Stomach smooth muscle (tissue), 2 donors: ENCODE measurements around the gene CATSPERZ.

ENCODE experiments used
- H3K27ac ChIP-seq: one replicate; pipeline ENCODE4 v1.7.0; 2013; ENCODE audit warnings: mild to moderate bottlenecking, low read length, inconsistent platforms
- H3K27me3 ChIP-seq, 2 donors: one replicate each; pipeline ENCODE4 v1.7.0; 2013; ENCODE audit warnings: low read length in 2 of 2; ENCODE audit not compliant: insufficient read depth in 2 of 2, control insufficient read depth in 1 of 2
- H3K36me3 ChIP-seq, 2 donors: one replicate each; pipeline ENCODE4 v1.7.0; 2013; ENCODE audit warnings: low read length in 2 of 2; ENCODE audit not compliant: control insufficient read depth in 2 of 2, insufficient read depth in 2 of 2
- H3K4me1 ChIP-seq: one replicate; pipeline ENCODE4 v1.7.0; 2013; ENCODE audit warnings: low read length; ENCODE audit not compliant: control insufficient read depth, insufficient read depth
- H3K4me3 ChIP-seq, 2 donors: one replicate each; pipeline ENCODE4 v1.7.0; 2013; ENCODE audit warnings: low read length in 2 of 2
- H3K9ac ChIP-seq, 2 donors: one replicate each; pipeline ENCODE4 v1.7.0; 2013; ENCODE audit warnings: low read length in 2 of 2, mild to moderate bottlenecking in 1 of 2
- H3K9me3 ChIP-seq, 2 donors: one replicate each; pipeline ENCODE4 v1.7.0; 2013; ENCODE audit warnings: low read length in 2 of 2; ENCODE audit not compliant: control insufficient read depth in 2 of 2
- donor health status: healthy.
- donor health status: Pancreatic carcinoma.

Gene CATSPERZ

DNA sequence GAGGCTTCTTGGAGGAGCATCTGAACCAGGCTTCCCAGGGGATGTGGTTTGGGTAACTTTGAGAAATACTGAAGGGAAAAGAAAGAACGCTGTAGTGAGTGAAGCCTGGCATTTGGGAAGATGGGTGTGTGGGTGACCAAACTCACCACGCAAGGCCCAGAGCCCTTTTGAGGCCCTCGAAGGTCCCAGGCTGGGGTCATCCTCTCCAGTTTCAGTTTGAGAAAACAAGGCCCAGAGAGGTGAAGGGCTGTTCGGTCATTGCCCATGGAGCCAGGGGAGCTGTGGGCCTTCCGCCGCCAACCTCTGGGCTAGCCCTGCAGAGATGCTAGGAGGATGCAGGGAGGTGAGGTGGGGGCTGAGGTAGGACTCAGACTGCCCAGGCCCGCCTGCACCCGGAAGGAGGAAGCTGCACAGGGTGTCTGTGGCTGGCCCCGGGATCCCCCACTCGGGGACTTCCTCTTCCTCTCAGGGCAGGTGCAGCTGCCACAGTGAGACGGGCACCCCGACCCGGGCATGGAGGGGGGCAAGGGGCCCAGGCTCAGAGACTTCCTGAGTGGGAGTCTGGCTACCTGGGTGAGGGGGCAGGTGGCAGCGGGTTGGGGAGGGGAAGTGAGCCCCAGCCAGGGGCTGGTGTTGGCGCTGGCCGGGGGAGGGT is 39.7 kb downstream of the CATSPERZ start, which contains the start of gene CCDC88B:
CCDC88B (plus strand) TSS at position 451 of the 655 bp plus-strand sequence; CDS start at position 514, 63 bp downstream.
- no peak within 1 kb of the TSS for H3K4me3 ChIP-seq
- peaks cover 11% of the 10 kb centered on the region for H3K4me1 ChIP-seq
- H3K27ac ChIP-seq: no peak within 1 kb of the TSS

DNA sequence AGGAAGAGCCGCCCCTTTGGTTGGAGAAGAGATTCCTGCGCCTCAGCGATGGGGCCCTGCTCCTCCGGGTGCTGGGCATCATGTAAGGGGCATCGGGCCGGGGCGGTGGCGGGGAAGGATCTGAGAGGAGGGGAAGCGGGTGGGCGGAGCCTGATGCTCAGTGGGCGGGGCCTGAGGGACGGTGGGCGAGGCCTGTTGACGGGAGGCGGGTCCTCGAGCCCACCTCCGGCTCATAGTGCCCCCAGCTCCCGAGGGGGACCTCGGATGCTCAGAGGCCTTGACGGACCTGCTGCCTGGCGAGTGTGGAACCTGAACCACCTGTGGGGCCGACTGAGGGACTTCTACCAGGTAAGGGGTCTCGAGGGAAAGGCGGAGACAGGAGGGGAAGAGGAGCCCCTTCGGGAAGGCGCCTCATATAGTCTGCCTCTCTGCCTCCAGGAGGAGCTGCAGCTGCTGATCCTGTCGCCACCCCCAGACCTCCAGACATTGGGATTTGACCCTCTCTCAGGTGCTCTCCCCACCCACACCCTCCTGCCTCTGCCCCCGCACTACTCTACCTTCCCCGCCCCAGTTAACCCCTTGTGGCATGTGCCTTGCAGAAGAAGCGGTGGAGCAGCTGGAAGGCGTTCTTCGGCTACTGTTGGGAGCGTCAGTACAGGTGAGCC is 40.6 kb downstream of the CATSPERZ start:
- H3K4me3 ChIP-seq: no peak overlapping the region
- H3K4me1 ChIP-seq: peaks cover 11% of the 10 kb centered on the region
- H3K27me3 ChIP-seq: no peaks in the 10 kb centered on the region
- no peaks in the 10 kb centered on the region for H3K36me3 ChIP-seq
- H3K9me3 ChIP-seq: no peaks in the 10 kb centered on the region
- no peak overlapping the region for H3K9ac ChIP-seq
- no peak overlapping the region for H3K27ac ChIP-seq

More for the DNA sequence above, 39.7 kb downstream of the CATSPERZ start, which contains the start of gene CCDC88B:
- Histone ChIP-seq H3K9ac (no peak within 1 kb of the TSS), H3K27me3 (no peaks in the 10 kb centered on the region), H3K9me3 (no peaks in the 10 kb centered on the region), H3K36me3 (no peaks in the 10 kb centered on the region)

DNA sequence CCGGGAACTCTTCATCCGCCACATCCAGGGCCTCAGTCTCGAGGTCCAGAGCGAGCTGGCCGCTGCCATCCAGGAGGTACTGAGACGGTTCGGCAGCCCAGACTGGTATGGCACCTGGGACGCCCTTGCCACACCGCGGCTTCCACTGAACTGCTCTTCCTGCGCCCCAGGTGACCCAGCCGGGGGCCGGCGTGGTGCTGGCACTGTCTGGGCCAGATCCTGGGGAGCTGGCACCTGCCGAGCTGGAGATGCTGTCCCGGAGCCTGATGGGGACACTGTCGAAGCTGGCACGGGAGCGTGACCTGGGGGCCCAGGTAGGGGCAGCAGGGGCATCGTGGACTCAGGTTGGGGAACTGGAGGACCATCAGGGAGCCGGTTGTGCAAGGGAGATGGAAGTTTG is 41.3 kb downstream of the CATSPERZ start:
- H3K4me3 ChIP-seq: no peak overlapping the region

DNA sequence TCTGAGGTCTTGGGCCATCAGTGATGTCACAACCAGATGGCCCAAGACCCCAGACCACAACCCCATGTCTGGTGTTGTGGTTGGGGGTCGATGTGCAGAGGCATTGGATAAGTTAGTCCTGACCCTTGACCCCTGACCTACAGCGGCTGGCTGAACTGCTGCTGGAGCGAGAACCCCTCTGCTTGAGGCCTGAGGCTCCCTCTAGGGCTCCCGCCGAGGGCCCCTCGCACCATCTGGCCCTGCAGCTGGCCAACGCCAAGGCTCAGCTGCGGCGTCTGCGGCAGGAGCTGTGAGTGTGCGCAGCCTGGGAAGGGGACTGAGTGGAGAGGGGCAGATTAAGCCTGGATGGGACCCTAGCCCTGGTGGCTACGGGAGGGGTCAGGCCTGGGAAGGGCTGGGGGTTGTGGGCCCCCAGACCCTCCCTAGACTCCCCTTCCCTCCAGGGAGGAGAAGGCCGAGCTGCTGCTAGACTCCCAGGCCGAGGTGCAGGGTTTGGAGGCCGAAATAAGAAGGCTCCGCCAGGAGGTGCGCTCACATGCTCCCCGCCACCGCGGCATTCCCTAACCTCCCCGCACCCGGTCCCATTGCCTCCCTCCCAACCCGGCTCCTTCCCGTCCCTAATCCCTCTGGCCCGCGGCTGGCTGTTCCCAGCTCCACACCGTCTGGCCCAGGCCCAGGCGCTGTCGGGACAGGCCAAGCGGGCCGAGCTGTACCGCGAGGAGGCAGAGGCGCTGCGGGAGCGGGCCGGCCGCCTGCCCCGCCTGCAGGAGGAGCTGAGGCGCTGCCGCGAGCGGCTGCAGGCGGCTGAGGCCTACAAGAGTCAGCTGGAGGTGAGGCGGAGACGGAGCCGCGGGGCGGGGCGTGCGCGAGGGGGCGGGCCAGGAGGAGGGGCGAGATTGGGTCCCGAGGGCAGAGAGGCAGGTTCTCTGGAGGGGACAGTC is 42.0 kb downstream of the CATSPERZ start:
- Histone ChIP-seq H3K27ac (peak overlapping the region; percentile 79), H3K4me1 (peaks cover 11% of the 10 kb centered on the region), H3K9ac (peak overlapping the region; percentile 81 to 85)

More for the DNA sequence above, 41.3 kb downstream of the CATSPERZ start:
- H3K4me1 ChIP-seq: peaks cover 11% of the 10 kb centered on the region
- no peak overlapping the region for H3K27ac ChIP-seq
- H3K27me3 ChIP-seq: no peaks in the 10 kb centered on the region
- H3K36me3 ChIP-seq: no peaks in the 10 kb centered on the region
- no peak overlapping the region for H3K9ac ChIP-seq
- H3K9me3 ChIP-seq: no peaks in the 10 kb centered on the region

DNA sequence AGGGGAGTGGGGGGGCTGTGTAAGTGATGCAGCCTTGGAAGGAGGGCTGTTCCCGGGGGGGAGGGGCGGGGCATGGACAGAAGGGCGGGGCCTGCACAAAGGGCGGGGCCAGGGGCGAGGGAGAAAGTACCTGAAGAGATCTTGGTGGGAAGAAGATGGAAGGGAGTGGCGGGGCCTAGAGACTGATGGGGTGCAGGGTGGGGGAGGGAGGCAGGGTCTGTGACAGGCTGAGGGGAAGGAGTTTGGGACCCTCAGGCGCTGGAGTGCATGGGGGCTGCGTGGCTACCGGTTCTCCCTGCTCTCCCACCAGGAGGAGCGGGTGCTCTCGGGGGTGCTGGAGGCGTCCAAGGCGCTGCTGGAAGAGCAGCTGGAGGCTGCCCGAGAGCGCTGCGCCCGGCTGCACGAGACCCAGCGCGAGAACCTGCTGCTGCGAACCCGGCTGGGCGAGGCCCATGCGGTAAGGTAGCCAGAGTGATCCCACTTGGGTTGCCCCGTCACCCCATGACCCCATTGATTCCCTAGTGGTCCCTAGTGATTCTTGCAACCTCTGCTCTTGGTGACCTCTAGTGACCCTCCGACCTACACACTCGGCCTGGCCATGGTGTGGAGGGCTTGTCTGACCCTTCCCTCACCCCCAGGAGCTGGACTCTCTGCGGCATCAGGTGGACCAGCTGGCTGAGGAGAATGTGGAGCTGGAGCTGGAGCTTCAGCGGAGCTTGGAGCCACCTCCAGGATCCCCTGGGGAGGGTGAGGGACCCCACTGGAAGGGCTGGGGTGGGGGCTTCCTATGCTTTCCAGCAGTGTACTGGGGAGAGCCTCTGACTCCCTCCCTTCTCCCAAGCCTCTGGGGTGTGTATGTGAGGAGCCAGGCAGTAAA is 42.9 kb downstream of the CATSPERZ start:
- peak overlapping the region in 1 of 2 donors; percentile 68 for H3K4me3 ChIP-seq
- no peaks in the 10 kb centered on the region for H3K9me3 ChIP-seq
- H3K36me3 ChIP-seq: no peaks in the 10 kb centered on the region
- no peaks in the 10 kb centered on the region for H3K27me3 ChIP-seq
- H3K4me1 ChIP-seq: peaks cover 11% of the 10 kb centered on the region
- H3K9ac ChIP-seq: no peak overlapping the region
- H3K27ac ChIP-seq: no peak overlapping the region

More for the DNA sequence above, 42.0 kb downstream of the CATSPERZ start:
- Histone ChIP-seq H3K4me3 (peak overlapping the region; percentile 55 to 68), H3K27me3 (no peaks in the 10 kb centered on the region), H3K9me3 (no peaks in the 10 kb centered on the region), H3K36me3 (no peaks in the 10 kb centered on the region)

DNA sequence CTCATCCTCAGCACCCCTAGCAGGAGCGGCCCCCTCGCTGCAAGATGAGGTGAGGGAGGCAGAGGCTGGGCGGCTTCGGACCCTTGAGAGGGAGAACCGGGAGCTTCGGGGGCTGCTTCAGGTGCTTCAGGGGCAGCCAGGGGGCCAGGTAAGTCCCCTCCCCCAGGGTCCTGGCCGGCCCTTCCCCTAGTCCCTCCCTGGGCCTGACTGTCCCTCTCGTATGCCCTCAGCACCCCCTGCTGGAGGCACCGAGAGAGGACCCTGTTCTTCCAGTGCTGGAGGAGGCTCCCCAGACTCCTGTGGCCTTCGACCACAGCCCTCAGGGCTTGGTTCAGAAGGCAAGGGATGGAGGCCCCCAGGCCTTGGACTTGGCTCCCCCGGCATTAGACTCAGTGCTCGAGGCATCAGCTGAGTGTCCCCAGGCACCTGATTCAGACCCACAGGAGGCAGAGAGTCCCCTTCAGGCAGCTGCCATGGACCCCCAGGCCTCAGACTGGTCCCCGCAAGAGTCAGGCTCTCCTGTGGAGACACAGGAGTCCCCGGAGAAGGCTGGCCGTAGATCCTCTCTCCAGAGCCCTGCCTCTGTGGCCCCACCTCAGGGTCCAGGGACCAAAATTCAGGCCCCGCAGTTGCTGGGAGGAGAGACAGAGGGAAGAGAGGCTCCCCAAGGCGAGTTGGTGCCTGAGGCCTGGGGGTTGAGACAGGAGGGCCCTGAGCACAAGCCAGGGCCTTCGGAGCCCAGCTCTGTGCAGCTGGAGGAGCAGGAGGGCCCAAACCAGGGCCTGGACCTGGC is 43.8 kb downstream of the CATSPERZ start:
- H3K27ac ChIP-seq: no peak overlapping the region
- no peaks in the 10 kb centered on the region for H3K36me3 ChIP-seq
- H3K4me3 ChIP-seq: no peak overlapping the region
- no peaks in the 10 kb centered on the region for H3K27me3 ChIP-seq
- no peak overlapping the region for H3K9ac ChIP-seq
- peaks cover 11% of the 10 kb centered on the region for H3K4me1 ChIP-seq
- H3K9me3 ChIP-seq: no peaks in the 10 kb centered on the region

DNA sequence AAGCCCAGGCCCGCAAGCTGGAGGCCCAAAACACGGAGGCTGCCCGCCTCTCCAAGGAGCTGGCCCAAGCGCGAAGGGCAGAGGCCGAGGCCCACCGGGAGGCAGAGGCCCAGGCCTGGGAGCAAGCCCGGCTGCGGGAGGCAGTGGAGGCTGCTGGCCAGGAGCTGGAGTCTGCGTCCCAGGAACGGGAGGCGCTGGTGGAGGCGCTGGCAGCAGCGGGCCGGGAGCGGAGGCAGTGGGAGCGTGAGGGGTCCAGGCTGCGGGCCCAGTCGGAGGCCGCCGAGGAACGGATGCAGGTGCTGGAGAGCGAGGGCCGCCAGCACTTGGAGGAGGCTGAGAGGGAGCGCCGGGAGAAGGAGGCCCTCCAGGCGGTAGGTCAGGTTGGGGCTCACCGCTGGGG is 44.6 kb downstream of the CATSPERZ start:
- no peak overlapping the region for H3K27ac ChIP-seq
- H3K9me3 ChIP-seq: no peaks in the 10 kb centered on the region
- no peaks in the 10 kb centered on the region for H3K27me3 ChIP-seq
- H3K9ac ChIP-seq: no peak overlapping the region
- no peaks in the 10 kb centered on the region for H3K36me3 ChIP-seq
- no peak overlapping the region for H3K4me3 ChIP-seq
- peaks cover 11% of the 10 kb centered on the region for H3K4me1 ChIP-seq

DNA sequence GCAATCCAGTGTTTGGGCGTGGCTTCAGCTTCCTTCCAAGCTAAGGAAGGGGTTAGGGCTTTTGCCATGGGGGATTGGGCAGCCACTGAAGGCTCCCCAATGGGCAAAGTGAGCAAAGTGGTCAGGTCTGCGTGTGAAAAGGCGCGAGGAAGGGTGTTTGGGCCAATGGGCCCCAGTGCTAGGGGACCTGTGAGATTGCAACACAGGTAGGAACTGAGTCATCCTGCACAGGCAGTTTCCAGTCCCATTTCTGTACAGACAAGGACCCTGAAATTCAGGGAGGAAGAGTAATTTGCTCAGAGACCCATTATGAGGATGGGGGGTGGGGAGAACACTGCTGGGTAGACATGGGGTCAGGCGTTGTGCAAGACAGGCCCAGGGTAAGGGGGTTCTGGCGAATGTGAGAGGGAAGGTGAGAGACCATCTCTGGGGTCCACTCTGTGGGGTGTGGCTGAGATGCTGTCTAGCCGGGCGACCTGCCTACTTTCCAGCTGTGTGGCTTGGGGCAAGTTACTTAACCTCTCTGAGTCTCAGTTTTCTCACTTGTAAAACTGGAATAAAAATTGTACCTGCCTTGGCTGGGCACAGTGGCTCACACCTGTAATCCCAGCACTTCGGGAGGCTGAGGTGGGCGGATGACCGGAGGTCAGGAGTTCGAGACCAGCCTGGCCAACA is 47.2 kb downstream of the CATSPERZ start:
- H3K9ac ChIP-seq: no peak overlapping the region
- no peak overlapping the region for H3K27ac ChIP-seq
- no peaks in the 10 kb centered on the region for H3K9me3 ChIP-seq
- peaks cover 2% of the 10 kb centered on the region for H3K4me1 ChIP-seq
- H3K36me3 ChIP-seq: no peaks in the 10 kb centered on the region
- H3K27me3 ChIP-seq: no peaks in the 10 kb centered on the region
- no peak overlapping the region for H3K4me3 ChIP-seq

DNA sequence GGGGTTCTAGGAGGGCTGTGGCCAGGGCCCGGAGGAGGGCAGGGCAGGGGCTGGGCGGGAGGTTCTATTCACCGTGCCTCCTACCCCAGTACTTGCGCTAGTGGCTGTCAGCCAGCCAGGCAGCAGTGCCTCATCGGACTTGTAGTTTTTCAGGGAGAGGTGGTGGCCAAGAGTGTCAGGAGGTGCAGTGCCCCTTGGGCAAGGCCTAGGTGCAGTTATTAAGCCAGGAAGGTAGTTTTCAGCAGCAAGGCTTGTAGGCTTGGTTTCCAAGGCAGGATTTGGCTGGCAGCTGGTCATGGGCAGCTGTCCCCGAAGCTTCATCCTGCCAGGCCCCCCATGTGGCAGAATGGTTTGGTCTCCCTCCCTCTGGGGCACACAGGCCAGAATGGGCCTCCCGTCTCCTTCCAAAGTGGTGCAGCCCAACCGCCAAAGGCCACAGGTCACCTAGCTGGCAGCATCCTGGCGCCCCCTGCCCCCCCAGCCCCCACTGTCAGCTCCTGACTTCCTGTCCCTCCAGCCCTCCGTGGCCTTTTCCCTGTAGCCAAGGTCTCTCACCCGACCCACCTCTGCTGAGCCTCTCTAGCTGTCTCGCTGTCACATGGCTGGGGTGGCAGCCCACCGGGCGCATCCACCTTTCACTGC is 48.3 kb downstream of the CATSPERZ start:
- no peaks in the 10 kb centered on the region for H3K36me3 ChIP-seq
- H3K4me1 ChIP-seq: no peaks in the 10 kb centered on the region
- H3K9me3 ChIP-seq: no peaks in the 10 kb centered on the region
- H3K27me3 ChIP-seq: no peaks in the 10 kb centered on the region
- H3K27ac ChIP-seq: no peak overlapping the region
- no peak overlapping the region for H3K9ac ChIP-seq
- H3K4me3 ChIP-seq: no peak overlapping the region
